Ishikawa (cell line): ENCODE measurements around the gene IL22RA2.

ENCODE experiments used
- CEBPB ChIP-seq: IDR thresholded peaks from 2 replicates; pipeline ENCODE4 v1.6.1; 2012
- EP300 ChIP-seq: IDR thresholded peaks from 2 replicates; pipeline ENCODE4 v1.6.1; 2012; ENCODE audit warnings: borderline replicate concordance
- FOXM1 ChIP-seq: IDR thresholded peaks from 2 replicates; pipeline ENCODE4 v1.6.1; 2012; ENCODE audit warnings: low read depth, borderline replicate concordance
- MAX ChIP-seq: IDR thresholded peaks from 2 replicates; pipeline ENCODE4 v1.6.1; 2012
- NFIC ChIP-seq: IDR thresholded peaks from 2 replicates; pipeline ENCODE4 v1.6.1; 2012
- RAD21 ChIP-seq: IDR thresholded peaks from 2 replicates; pipeline ENCODE4 v1.6.1; 2012; ENCODE audit warnings: low read depth
- REST ChIP-seq: IDR thresholded peaks from 2 replicates; pipeline ENCODE4 v1.6.1; 2012; ENCODE audit warnings: low read depth, mild to moderate bottlenecking
- TAF1 ChIP-seq: IDR thresholded peaks from 2 replicates; pipeline ENCODE4 v1.6.1; 2012; ENCODE audit warnings: low read depth, mild to moderate bottlenecking
- TEAD4 ChIP-seq: IDR thresholded peaks from 2 replicates; pipeline ENCODE4 v1.6.1; 2012
- USF1 ChIP-seq: IDR thresholded peaks from 2 replicates; pipeline ENCODE4 v1.6.1; 2012
- YY1 ChIP-seq: IDR thresholded peaks from 2 replicates; pipeline ENCODE4 v1.6.1; 2012; ENCODE audit warnings: low read depth

GRCh38 chr6:137211910-137212309, 38.5 kb upstream of the IL22RA2 start:
- TF ChIP-seq REST (no peak), TAF1 (no peak), MAX (no peak), USF1 (no peak), CEBPB (no peak), EP300 (no peak), FOXM1 (no peak), YY1 (no peak), TEAD4 (no peak), NFIC (no peak), RAD21 (no peak)
